Mucosa of stomach (tissue), 1 donor: Measurements from ENCODE around the gene EFCAB7.

Experiments used
- H3K27me3 ChIP-seq: one replicate; pipeline ENCODE4 v1.7.0; 2013; ENCODE audit warnings: mild to moderate bottlenecking, low read length; ENCODE audit not compliant: control insufficient read depth, insufficient read depth
- H3K36me3 ChIP-seq: one replicate; pipeline ENCODE4 v1.7.0; 2013; ENCODE audit warnings: low read length; ENCODE audit not compliant: control insufficient read depth, insufficient read depth
- H3K4me1 ChIP-seq: one replicate; pipeline ENCODE4 v1.7.0; 2013; ENCODE audit warnings: mild to moderate bottlenecking, low read length; ENCODE audit not compliant: control insufficient read depth, insufficient read depth
- H3K4me3 ChIP-seq: one replicate; pipeline ENCODE4 v1.7.0; 2013; ENCODE audit warnings: low read length
- H3K9ac ChIP-seq: one replicate; pipeline ENCODE4 v1.7.0; 2013; ENCODE audit warnings: mild to moderate bottlenecking, low read length, moderate library complexity
- H3K9me3 ChIP-seq: one replicate; pipeline ENCODE4 v1.7.0; 2013; ENCODE audit warnings: mild to moderate bottlenecking, low read length, moderate library complexity; ENCODE audit not compliant: control insufficient read depth
- donor health status: Pancreatic carcinoma.

Gene EFCAB7

DNA sequence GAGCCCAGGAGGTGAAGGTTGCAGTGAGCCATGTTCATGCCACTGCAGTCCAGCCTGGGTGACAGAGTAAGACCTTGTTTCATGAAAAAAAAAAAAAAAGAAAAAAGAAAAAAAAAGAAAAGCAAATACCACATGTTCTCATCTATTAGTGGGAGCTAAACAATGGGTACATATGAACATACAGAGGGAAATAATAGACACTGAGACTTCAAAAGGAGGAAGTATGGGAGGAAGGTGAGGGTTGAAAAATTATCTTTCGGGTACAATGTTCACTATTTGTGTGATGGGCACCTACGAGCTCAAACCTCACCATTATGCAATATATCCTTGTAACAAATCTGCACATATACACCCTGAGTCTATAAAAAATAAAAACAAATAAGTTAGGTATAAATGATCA, 6.7 kb upstream of the EFCAB7 start:
- Histone ChIP-seq H3K9ac (no peak overlapping the region), H3K27me3 (no peaks in the 10 kb centered on the region), H3K4me3 (no peak overlapping the region), H3K9me3 (no peaks in the 10 kb centered on the region), H3K4me1 (no peaks in the 10 kb centered on the region), H3K36me3 (no peaks in the 10 kb centered on the region)

DNA sequence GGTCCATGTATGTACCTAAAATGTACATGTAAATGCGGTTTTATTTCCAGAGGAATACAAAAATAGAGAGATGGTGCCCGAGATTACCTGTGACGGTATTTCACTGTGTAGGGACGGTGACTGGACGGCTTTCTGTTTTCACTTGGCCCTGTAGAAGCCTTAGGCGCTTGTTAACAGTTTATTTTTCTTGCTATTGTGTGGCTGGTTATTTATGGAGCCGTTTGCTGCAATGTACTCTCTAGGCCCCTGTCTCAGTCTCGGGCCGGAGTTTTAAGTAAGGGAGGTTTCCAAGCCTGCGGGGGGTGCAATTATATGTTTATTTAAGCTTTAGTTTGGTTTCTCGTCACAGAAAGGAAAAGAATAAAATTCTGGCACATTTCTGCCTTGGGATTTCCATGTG, 413 bp downstream of the EFCAB7 start:
- no peaks in the 10 kb centered on the region for H3K27me3 ChIP-seq
- peak overlapping the region; percentile 81 for H3K9ac ChIP-seq
- no peaks in the 10 kb centered on the region for H3K9me3 ChIP-seq
- no peaks in the 10 kb centered on the region for H3K36me3 ChIP-seq
- H3K4me1 ChIP-seq, result peaks cover 11% of the 10 kb centered on the region
- H3K4me3 ChIP-seq, result peak overlapping the region; percentile 75

DNA sequence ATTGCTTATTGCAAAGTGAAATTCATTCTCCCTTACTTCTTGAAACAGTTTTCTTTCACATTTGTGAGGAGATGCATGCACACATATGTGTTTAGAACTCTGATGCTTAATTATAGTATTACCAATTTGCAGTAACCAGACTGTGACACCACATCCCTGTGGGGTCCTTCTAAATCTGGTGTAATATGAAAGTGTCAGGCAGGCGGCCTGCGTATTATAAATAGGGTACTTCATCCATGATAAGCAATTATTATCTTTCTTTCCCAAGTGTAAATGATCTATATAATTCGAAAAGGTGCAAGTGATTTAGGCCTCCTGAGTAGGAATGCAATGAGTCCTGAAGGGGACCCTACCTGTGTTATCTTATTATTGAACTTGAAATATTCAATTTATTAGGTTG, 876 bp downstream of the EFCAB7 start:
- H3K9ac ChIP-seq, result peak overlapping the region; percentile 81
- peaks cover 11% of the 10 kb centered on the region for H3K4me1 ChIP-seq
- no peaks in the 10 kb centered on the region for H3K27me3 ChIP-seq
- no peaks in the 10 kb centered on the region for H3K9me3 ChIP-seq
- no peaks in the 10 kb centered on the region for H3K36me3 ChIP-seq
- peak overlapping the region; percentile 75 for H3K4me3 ChIP-seq

GRCh38 chr1:63532727-63533126, 9.4 kb downstream of the EFCAB7 start:
- H3K36me3 ChIP-seq, result no peaks in the 10 kb centered on the region
- no peaks in the 10 kb centered on the region for H3K4me1 ChIP-seq
- H3K9ac ChIP-seq, result no peak overlapping the region
- H3K4me3 ChIP-seq, result no peak overlapping the region
- no peaks in the 10 kb centered on the region for H3K9me3 ChIP-seq
- H3K27me3 ChIP-seq, result no peaks in the 10 kb centered on the region

GRCh38 chr1:63533931-63534330, 10.6 kb downstream of the EFCAB7 start:
- Histone ChIP-seq H3K9ac (no peak overlapping the region), H3K36me3 (no peaks in the 10 kb centered on the region), H3K9me3 (no peaks in the 10 kb centered on the region), H3K4me3 (no peak overlapping the region), H3K4me1 (no peaks in the 10 kb centered on the region), H3K27me3 (no peaks in the 10 kb centered on the region)

- Histone ChIP-seq H3K4me3 (no peak overlapping the region), H3K4me1 (no peaks in the 10 kb centered on the region), H3K9ac (no peak overlapping the region)
Observed at GRCh38 chr1:63534406-63534805, 11.1 kb downstream of the EFCAB7 start.

DNA sequence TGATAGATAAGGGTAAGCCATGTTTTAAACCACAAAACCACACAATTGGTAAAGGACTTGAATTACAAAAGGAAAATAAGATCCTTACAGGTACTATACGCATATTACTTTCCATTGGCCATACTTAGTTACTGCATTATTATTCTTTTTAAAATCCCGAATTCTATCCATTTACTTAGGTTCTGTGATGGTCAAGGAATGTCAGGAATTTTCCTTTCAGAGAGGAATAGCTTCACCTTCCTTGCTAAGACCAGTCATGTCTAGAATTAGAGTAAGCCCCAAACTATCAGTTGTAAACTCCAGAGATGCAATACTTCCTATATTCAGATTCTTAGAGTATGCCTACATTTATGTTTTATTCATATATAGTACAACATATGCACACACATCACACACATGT, 13.7 kb downstream of the EFCAB7 start:
- no peak overlapping the region for H3K9ac ChIP-seq

More at GRCh38 chr1:63534406-63534805, 11.1 kb downstream of the EFCAB7 start:
- Histone ChIP-seq H3K9me3 (no peaks in the 10 kb centered on the region), H3K36me3 (no peaks in the 10 kb centered on the region), H3K27me3 (no peaks in the 10 kb centered on the region)

DNA sequence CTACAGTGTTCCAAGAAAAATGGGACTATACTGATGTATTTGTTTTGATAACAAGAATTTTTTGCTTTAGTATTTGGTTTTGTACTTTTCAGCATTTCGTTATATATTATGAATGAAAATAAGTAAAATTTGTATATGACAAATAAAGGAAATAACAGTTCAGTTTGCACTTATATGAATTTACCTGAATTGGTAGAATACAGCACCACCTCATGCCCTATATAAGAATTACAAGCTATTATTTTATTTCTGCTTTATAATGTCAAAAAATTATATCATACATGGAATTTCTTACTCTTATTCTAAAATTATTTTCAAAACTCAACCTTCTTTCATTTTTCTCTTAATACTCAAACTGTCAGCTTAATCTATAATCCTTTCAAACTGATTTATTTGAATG, 14.6 kb downstream of the EFCAB7 start:
- H3K4me1 ChIP-seq, result no peaks in the 10 kb centered on the region
- no peaks in the 10 kb centered on the region for H3K9me3 ChIP-seq
- no peaks in the 10 kb centered on the region for H3K36me3 ChIP-seq
- H3K27me3 ChIP-seq, result no peaks in the 10 kb centered on the region
- H3K4me3 ChIP-seq, result no peak overlapping the region
- H3K9ac ChIP-seq, result no peak overlapping the region

More for the DNA sequence above, 13.7 kb downstream of the EFCAB7 start:
- Histone ChIP-seq H3K4me1 (no peaks in the 10 kb centered on the region), H3K27me3 (no peaks in the 10 kb centered on the region), H3K9me3 (no peaks in the 10 kb centered on the region), H3K4me3 (no peak overlapping the region), H3K36me3 (no peaks in the 10 kb centered on the region)

DNA sequence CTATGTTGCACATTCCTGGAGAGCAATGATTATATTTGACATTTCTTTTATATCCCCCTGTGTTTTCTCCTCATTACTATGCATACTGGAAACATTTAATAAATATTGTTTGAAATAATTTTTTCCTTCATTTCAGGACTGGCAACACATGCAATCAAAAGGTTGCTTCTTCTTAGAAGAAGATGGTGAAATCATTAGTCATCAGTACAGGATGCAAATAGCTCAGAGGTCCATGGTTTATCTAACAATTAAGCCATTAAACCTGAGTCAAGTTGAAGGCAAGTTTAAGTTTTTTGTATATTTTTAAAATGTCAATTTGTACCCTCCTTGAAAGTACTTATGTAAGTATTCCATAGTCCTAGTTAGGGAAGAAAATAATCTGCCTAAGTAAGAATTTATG, 22.5 kb downstream of the EFCAB7 start:
- H3K9ac ChIP-seq, result no peak overlapping the region
- no peaks in the 10 kb centered on the region for H3K36me3 ChIP-seq
- no peaks in the 10 kb centered on the region for H3K4me1 ChIP-seq

GRCh38 chr1:63547621-63548294, 24.4 kb downstream of the EFCAB7 start:
- Histone ChIP-seq H3K9ac (no peak overlapping the region), H3K4me1 (no peaks in the 10 kb centered on the region), H3K36me3 (no peaks in the 10 kb centered on the region)

More for the DNA sequence above, 22.5 kb downstream of the EFCAB7 start:
- H3K4me3 ChIP-seq, result no peak overlapping the region
- H3K27me3 ChIP-seq, result no peaks in the 10 kb centered on the region
- H3K9me3 ChIP-seq, result no peaks in the 10 kb centered on the region

DNA sequence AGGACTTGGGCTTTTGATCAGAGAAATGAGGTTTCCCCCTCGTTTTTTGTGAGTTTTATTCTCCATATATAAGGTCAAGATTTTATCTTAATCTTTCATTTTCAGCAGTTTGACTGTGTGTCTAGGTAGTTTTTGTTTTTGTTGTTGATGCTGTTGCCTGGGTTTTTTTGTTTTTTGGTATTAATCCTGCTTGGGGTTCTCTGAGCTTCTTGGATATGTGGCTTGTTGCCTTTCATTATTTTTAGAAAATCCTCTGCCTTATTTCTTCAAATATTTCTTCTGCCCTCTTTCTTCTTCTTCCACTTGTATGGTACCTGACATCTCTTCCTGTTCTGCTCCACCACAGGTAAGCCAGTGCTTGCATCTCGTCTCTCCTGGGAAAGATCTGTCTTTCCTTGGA, 25.0 kb downstream of the EFCAB7 start:
- H3K27me3 ChIP-seq, result no peaks in the 10 kb centered on the region
- H3K9me3 ChIP-seq, result no peaks in the 10 kb centered on the region
- no peak overlapping the region for H3K9ac ChIP-seq
- no peaks in the 10 kb centered on the region for H3K36me3 ChIP-seq
- no peak overlapping the region for H3K4me3 ChIP-seq
- H3K4me1 ChIP-seq, result no peaks in the 10 kb centered on the region

More at GRCh38 chr1:63547621-63548294, 24.4 kb downstream of the EFCAB7 start:
- no peaks in the 10 kb centered on the region for H3K9me3 ChIP-seq
- no peak overlapping the region for H3K4me3 ChIP-seq
- no peaks in the 10 kb centered on the region for H3K27me3 ChIP-seq

GRCh38 chr1:63548877-63549276, 25.6 kb downstream of the EFCAB7 start:
- Histone ChIP-seq H3K4me3 (no peak overlapping the region), H3K9me3 (no peaks in the 10 kb centered on the region), H3K27me3 (no peaks in the 10 kb centered on the region), H3K36me3 (no peaks in the 10 kb centered on the region), H3K4me1 (no peaks in the 10 kb centered on the region), H3K9ac (no peak overlapping the region)

GRCh38 chr1:63555480-63555879, 32.2 kb downstream of the EFCAB7 start:
- Histone ChIP-seq H3K9me3 (no peaks in the 10 kb centered on the region), H3K4me1 (no peaks in the 10 kb centered on the region), H3K36me3 (no peaks in the 10 kb centered on the region), H3K27me3 (no peaks in the 10 kb centered on the region), H3K4me3 (no peak overlapping the region), H3K9ac (no peak overlapping the region)
